ENCODE measurements around the gene TMC1. TPM values are rescaled to one million over a fixed set of nuclear protein-coding genes. Genes with fewer than 3 reads are reported as not detected.

Gene TMC1
- total RNA-seq, 1 donor from 2014 or later = not detected

DNA sequence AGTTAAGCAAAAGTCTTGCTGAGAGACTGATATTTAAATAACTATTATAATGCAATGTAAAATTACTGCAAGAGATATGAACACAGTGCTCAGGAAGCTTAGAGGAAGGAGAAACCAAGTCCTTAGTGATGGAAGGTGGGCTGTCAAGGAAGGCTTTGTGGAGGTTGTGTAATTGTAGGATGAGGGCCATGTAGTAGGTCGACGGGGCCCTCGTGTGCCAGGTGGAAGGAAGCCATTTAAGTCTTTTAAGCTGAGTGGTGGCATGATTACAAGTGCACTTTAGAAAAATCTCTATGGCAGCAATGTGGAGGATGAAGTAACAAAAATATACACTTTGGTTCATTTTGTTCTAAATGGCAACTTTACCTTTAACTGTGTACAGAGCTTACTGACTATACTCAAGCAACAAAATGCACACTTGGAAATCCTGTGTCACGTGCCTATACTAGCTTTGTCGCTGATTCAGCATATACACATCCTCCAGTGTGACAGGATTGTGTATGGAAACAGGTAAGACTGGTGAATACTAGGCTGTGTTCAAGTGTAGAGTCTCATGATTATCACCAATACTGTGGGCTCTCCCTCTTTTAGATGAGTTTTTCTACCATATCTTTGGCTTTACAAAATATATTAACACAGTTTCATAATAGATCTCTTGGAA, 78.6 kb downstream of the TMC1 start:
- intact Hi-C loops (cut with micrococcal nuclease) = loop anchor here (5.0 to 10.0 kb wide), 2 partner anchors 395 to 563 kb away; no protein-coding TSS in a partner anchor

DNA sequence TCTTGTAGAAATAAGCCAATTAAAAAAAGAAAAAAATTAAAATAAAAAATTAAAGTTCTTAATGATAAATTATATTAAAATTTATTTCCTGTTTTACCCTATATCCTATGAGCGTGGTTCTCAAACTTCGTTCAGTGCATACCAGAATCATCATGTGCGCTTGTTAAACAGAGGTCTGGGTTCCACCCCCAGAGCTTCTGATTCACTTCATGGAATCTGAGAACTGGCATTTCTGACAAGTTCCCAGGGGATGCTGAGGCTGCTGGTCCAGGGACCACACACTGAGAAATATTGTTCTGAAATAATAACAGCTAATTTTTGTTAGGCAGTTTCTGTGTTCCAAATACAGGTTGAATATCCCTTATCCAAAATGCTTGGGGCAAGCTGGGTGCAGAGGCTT, 79.3 kb downstream of the TMC1 start:
- intact Hi-C loops (cut with micrococcal nuclease) = no loop called here

DNA sequence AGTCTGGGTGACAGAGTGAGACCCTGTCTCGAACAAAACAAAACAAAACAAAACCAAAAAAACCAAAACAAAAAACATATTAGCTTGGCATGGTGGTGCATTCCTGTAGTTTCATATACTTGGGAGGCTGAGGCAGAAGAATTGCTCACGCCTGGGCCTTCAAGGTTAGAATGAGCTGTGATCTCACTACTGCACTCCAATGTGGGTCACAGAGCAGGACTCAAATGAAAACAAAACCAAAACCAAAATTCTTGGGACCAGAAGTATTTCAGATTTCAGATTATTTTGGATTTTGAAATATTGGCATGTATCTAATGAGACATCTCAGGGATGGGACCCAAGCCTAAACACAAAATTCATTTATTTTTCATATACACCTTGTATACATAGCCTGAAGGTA, 80.2 kb downstream of the TMC1 start:
- intact Hi-C loops (cut with micrococcal nuclease) = no loop called here

DNA sequence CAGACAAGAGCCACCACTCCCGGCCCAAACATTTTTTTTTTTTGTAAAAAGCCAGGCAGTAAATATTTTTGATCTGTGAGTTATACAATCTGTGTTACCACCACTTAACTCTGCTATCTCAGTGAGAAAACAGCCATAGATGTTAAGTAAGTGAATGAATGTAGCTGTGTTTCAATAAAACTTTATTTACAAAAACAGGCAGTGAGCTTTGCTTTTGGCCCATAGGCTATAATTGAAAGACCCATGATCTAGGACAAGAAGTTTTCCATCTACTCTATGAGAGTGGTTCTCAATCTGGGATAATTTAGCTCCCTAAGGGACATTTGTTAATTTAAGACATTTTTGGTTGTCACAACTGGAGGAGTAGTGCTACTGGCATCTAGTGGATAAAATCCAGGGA, 91.0 kb downstream of the TMC1 start:
- intact Hi-C loops (cut with micrococcal nuclease) = no loop called here

DNA sequence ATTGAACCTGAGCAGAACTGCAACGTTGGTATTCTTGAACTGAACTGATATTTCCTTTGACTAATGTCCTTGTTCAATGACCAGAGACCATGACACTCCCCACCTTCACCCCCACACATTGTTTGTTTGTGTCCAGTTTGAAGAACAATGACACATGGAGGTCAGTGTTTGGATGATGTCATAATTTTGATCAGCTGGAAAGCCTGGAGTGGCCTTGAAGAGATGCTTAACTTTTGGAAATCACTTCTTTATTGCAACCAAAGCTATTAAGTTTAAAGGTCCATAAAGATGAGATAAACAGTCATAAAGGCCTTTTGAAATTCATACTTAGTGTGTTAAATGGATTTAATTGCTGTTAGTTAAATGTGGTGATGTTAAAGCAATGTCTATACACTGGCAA, 92.7 kb downstream of the TMC1 start:
- intact Hi-C loops (cut with micrococcal nuclease) = no loop called here

DNA sequence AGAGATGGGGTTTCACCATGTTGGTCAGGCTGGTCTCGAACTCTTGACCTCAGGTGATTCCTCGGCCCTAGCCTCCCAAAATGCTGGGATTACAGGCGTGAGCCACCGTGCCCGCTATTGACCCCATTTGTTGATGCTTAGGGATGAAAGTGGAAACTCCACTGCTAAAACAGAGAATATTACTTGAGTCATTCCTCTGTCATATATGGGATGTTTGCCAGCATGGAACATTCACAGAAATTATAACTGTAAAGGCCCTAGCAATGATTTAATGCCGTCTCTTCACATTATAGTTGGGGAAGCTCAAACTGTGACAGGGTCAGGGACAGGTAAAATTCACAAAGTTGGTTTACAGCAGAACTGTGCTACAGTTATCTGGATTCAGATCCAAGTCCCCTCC, 94.5 kb downstream of the TMC1 start:
- intact Hi-C loops (cut with micrococcal nuclease) = no loop called here

- intact Hi-C loops (cut with micrococcal nuclease) = no loop called here
These were observed 97.4 kb downstream of the TMC1 start for GRCh38 chr9:72618811-72619210.

- intact Hi-C loops (cut with micrococcal nuclease) = no loop called here
These were observed 100.8 kb downstream of the TMC1 start for GRCh38 chr9:72622186-72622585.

- intact Hi-C loops (cut with micrococcal nuclease) = no loop called here
These were observed 101.7 kb downstream of the TMC1 start for GRCh38 chr9:72623156-72623555.

DNA sequence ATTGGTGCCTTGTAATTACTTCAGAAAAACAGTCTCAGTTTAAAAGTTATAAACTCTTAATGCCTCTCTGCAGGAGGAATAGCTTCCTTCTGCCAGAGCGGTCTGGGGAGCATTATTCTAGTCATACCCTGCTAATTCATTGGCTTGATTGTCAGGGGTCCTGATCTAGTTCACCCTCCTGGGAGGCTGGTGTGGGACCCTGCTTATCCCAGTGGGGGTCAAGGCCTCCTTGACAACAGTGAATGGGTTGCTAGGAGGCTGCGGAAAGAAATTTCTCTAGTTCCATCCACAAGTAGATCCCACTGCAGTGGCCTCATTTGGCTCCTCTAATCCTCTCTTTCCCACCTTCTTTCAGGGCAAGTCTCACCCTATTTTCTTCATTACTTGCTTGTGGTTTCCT, 105.7 kb downstream of the TMC1 start:
- intact Hi-C loops (cut with micrococcal nuclease) = no loop called here

DNA sequence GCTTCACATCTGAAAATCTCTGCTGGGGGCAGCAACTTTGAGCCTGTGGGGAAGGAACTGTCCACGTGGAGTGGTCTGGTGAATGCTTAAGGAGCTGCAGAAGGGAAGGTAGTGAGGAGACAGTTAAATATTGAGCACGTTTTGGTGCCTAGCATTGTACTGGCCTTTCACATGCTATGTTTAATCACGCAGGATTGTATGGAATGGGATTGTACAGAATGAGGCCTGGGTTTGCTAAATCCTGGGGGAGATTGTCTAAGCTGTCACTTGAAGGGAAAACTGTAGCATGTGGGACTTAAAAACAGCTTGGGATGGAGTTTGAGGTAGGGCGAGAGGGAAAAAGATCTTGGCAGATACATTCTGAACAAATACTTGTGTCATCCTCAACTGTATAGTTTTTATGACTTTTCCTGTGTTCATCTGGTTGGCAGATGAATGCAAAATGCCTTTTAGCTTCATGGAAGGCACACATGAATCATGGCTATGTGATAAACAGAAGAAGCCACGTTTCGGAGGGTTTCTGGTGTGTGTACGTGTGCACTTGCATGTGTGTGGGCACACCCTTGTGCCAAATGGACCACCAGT, 106.6 kb downstream of the TMC1 start:
- intact Hi-C loops (cut with micrococcal nuclease) = no loop called here

DNA sequence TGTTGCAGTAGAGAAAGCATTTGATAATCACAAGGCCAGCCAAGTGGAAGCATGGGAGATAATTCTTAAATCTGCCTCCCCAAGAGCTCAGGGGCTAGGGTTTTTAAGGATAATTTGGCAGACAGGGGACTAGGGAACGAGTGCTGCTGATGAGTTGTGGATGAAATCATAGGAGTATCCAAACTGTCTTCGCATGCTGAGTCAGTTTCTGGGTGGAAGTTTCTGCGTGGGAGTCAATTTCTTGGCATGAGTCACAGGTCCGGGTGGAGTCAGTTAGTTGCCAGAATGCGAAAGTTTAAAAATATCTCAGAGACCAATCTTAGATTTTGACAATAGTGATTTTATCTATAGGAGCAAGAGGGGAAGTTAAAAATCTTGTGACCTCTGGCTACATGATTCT, 112.6 kb downstream of the TMC1 start:
- intact Hi-C loops (cut with micrococcal nuclease) = no loop called here

DNA sequence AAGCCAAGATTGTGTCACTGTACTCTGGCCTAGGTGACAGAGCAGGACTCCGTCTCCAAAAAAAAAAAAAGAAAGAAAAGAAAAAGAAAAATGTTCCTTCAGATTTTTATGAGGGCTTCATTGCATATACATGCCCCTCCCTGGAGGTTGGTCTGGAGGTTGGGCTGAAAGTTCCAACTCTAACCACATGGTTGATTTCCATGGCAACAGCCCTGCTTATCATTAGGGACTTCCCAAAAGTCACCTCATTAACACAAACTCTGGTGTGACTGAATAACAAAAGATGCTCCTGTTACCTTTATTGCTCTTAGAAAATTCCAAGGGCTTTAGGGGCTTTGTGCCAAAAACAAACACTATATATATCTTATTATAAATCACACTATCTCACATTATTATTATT, 113.8 kb downstream of the TMC1 start:
- intact Hi-C loops (cut with micrococcal nuclease) = no loop called here

- intact Hi-C loops (cut with micrococcal nuclease) = no loop called here
These were observed 115.2 kb downstream of the TMC1 start for GRCh38 chr9:72636621-72637020.

DNA sequence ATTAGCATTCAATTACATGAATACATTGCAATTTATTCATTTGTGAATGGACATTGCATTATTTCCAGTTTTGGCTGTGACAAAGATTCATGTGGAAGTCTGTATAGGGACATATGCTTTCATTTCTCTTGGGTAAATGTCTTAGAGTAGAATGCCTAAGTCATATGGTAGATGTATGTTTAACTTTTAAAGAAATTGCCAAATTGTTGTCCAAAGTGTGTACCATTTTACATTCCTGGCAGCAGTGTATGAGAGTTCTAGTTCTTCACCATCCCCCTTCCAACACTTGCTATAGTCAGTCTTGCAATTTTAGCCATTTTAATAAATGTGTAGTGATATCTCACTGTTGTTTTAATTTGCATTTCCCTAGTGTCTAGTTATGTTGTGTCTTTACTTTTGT, 122.2 kb downstream of the TMC1 start:
- intact Hi-C loops (cut with micrococcal nuclease) = no loop called here

- intact Hi-C loops (cut with micrococcal nuclease) = no loop called here
These were observed 124.7 kb downstream of the TMC1 start for GRCh38 chr9:72646061-72646460.

DNA sequence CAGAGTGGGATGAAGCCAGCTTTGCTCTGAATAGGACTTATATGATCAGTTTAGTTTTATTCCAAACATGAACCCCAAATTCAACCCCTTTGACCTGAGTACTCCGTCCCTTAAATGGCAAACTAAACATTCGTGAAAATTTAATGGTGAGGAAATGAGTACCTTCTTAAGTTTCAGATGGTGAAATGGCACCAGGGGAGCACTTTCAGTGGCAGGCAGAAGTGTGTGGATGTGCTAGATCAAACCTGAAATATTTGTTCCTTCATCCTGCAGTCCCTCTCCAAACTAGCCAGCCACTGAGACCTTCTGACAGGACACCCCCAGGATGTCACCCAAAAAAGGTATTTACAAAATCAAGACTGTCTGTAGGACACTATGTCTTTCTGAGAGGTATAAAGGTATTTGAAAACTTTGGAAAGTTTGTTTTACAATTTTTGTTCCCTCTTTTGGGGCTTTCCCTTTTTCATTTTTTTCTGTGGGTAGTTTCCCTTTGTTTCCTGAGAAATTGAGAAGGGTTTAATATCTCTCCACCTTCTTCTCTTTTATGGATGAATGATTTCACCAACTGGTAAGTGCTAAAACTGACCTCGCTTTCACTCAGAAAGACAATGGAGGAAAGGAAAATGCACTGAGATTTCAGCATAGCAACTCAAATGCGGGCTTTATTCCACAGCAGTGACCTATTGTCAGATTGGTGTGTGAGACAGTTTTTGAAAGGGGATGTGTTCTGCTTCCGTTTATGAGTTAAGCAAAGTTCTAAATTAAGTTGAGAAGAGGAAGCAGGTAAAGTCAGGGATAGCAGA, 127.1 kb downstream of the TMC1 start:
- intact Hi-C loops (cut with micrococcal nuclease) = no loop called here

GRCh38 chr9:72649127-72649442, 127.7 kb downstream of the TMC1 start:
- intact Hi-C loops (cut with micrococcal nuclease) = no loop called here

DNA sequence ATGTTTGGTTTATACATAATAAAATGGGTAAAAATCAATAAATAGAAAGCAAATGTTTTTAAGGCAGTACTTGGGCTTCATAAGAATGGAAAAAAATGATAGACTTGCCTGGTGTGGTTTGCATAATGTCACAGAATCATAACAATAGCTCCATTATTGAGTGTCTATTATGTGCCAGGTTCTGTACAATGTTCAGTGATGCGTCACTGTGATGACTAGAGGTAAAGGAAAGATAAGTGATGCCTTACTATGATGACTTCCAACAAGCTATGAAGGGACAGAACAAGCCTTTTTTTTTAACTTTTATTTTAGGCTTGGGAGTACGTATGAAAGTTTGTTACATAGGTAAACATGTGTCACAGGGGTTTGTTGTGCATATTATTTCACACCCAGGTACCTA, 128.8 kb downstream of the TMC1 start:
- intact Hi-C loops (cut with micrococcal nuclease) = no loop called here

- intact Hi-C loops (cut with micrococcal nuclease) = no loop called here
These were observed 134.6 kb downstream of the TMC1 start for GRCh38 chr9:72656021-72656420.

DNA sequence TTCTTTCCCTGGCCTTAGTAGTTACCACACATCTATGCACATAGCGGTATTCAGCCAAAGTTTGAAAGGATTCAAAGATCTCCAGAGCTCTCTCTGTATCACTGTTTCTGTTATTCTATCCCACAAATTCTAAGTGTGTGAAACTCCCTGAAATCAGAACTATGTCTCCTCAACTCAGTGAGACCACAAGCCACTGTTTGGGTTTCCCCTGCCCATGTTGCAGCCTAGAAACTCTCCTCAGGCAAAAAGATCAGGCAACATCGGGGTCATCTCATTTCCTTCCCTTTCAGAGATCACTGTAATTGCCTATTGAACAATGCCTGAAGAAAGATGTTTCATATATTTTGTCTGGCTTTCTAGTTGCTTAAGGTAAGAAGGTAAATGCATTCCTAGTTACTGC, 135.6 kb downstream of the TMC1 start:
- intact Hi-C loops (cut with micrococcal nuclease) = no loop called here

- intact Hi-C loops (cut with micrococcal nuclease) = no loop called here
These were observed 137.3 kb downstream of the TMC1 start for GRCh38 chr9:72658703-72659102.

All from T-helper 2 cell treated with Interferon-gamma antibody and Interleukin-4, amounts not matched to agents 100 ng/mL and 5 ng/mL, for 36 hours (primary cell).